Raji (cell line): Measurements from ENCODE around the gene TRABD2B.

Experiments used
- POLR2A ChIP-seq: IDR thresholded peaks from 2 replicates; pipeline ENCODE4 v1.6.1; 2011; ENCODE audit warnings: low read depth, low read length, control low read depth; ENCODE audit not compliant: insufficient read depth

Gene TRABD2B

DNA sequence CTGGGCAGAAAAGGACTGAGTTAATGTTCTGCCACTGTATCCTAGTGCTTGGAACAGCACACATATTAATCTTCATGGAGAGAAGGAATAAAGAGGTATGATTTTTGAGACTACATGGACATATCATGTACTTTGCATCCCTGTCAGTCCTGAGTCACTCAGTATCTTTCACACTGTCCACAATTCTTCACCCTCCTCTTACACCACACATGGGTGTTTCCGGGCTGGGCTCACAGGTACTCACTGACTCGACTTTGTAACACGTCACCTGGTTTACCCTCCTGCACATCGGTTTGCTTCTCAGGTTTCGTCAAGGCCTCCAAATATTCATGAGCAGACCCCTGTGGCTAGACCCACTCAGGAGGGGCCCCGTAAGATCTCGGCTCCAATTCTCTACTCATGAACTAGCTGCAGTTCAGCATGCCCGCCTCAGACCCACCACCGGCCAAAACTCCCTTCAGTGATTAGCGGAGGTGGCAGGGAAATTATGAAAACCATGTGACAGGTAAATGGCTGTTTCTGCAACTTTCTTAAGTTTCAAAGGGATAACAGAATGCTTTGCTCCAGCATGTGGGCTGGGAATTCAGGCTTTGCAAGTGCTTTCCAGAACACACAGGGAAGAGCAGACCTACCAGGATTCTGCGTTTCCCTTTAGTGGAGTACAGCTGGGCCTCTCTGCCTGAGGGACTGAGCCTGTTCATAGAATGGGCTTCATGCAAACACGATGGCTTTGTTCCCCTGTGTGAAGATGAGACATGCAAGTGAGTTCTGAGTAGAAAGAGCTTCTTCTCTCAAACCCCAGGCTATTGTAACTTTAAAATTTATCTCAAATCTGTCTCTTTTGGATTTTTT, 31.3 kb upstream of the TRABD2B start:
- TF ChIP-seq POLR2A = no peak

DNA sequence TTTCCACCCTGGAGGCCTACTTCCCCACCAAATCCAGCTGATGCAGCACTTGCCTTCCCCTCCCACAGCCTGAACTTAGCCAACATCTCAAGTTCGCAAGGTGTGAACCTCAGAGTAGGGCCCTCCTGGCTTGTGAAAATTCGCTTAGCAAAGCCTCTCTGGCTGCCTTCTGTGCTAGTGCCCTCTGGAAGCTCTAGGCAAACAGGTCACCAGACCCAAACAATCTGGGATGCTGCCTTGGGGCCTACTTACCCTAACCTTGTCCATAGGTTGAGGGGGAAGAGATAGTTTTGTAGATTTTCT, 30.3 kb upstream of the TRABD2B start:
- TF ChIP-seq POLR2A = no peak

DNA sequence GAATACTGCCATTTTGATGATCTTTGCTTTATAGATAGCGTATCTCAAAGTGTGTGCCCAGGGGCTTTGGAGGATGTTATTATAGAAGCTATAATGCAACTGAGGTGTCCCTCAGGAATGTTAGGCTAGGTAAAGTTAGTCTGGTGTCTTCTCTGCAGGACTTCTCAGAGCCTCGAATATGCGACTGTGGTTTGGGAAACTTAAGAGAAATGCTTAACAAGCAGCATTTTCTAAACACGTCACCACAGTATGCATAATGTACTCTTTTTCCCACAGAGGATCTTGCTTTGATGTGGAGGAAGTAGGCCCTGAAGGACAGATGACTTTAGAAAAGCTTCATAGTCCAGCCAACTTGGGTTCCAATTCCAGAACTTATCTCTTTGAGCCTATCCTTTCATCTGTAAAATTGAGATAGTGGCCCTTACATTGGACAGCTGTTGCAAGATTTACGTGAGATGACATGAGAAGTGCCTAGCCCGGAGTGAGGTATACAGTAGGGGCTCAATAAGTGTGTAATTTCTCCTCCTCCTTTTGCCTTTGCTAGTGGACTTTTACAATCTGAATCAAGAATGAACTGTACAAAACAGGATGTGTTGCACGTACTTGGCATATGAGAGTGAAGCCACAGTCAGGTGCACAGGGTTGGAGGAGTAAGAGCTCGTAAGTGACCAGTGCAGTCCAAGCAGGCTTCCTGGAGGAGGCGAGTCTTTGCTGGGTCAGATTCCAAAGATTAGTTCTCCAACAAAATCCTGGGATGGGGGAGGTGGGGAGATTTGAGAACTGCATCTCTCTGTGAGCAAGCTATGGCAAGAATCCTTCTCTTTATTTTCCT, 29.7 kb upstream of the TRABD2B start:
- no peak for TF ChIP-seq POLR2A

DNA sequence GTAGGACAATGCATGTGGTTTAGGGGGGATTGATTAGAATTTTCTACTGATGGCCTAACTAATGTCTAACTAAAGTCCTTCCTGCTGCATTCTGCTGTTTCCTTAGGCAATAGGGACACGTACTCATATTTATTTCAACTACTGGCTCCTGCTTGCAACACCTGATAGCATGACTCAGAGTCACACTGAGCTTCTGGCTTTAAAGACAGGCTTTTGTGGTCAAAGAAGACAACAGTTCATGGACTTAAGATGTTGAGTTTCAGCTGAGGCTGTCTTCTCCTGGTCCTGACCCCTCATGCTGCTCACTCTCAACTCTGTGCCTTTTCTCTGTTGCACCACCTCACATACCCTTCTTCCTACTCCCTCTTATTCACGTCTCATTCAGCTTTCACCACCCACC, 29.1 kb upstream of the TRABD2B start:
- TF ChIP-seq POLR2A = no peak

DNA sequence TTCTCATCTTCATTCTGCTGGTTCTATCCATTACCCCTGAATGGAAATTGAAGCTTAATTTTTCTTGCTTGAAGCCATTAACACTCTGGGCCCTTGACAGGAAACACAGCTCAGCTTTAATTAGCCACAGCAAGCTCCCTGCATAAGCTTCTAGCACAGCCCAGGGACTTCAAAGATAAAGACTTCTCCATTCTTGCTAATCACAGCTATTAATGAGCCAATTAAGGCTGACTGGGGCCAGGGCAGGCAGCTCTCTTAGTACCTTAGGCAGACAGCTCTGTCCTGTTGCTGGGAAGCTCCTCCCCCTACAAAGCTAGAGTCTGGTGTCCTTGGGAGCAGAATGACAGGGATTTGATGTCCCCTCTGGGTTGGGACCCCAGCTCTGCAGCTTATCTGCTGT, 27.9 kb upstream of the TRABD2B start:
- TF ChIP-seq POLR2A = no peak

DNA sequence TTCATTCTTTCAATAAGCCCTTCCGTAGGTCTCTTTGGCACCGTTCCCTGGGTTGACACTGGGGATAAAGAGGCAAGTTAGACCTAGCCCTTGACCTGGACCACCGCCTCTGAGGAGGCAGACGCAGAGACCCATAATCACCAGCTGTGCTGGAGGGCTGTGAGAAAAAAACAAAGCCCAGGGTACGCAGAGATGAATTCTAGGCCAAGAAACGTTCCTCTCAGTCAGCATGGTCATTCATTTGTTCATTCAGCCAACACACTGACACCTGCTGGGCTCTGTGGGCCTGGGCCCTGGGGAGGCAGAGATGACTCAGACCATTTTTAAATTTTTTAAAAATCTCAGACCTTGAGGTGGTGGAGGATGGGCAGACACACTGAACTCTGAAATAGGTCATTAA, 26.3 kb upstream of the TRABD2B start:
- no peak for TF ChIP-seq POLR2A

DNA sequence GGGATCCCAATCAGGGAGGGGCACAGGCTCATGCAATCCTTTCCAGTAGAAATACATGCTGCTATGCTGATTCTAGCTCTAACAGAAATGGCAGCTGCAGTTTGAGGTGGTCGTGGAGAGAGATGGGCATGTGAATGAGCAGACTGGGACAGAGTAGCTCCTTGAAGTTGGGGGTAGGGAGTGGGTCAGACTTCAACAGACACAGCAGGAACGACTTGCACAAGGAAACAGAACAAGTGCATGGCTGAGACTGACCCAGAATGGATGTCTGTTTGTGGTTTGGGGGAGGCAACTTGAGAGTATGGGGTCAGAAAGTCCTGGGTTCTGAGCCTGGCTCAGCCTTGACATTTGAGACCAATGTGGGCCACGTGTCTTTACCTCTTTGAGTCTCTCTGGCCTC, 25.1 kb upstream of the TRABD2B start:
- no peak for TF ChIP-seq POLR2A

DNA sequence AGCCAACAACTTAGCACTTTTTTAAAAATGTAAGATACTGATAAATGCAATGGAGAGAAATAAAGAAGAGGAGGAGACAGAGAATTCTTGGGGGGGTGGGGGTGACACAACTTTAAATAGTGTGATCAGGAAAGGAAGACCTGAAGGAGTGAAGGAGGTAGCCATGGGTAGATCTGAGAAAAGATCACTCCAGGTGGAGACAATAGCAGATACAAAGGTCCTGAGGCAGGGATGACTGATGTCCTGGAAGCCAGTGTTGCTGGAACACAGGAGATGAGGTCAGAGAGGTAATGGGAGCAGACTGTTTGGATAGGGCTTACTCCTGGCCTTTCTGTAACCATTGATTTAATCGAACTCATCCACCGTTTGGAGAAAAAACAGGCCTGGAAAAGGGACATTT, 24.6 kb upstream of the TRABD2B start:
- no peak for TF ChIP-seq POLR2A

DNA sequence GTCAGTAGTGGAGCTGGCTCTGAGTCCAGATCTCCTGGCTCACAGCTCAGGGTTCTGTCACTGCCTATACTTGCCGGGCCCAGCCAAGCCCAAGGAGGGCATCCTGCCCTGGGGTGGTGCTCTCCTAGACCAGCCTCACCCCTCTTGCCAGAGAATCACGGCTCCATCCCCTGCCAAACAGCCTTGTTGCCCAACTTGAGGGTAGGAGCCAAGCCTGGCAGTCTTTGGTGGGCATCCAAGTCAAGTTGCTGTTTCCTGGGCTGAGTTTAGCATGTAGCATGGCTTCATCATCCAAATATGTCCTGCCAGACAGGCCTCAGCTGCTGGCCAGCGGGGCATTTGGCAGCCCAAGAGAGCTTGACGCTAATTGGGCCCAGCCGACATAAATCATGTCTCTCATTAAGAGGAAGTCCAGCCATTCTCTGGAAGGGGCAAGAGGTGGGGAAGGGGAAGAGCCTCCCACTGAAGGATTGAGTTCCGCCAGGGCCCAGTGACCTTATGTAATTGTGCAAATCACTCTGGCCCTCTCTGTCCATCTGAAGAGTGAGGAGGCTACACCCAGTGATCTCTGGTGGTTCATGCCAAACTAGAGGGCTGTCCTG, 22.6 kb upstream of the TRABD2B start:
- TF ChIP-seq POLR2A = no peak

DNA sequence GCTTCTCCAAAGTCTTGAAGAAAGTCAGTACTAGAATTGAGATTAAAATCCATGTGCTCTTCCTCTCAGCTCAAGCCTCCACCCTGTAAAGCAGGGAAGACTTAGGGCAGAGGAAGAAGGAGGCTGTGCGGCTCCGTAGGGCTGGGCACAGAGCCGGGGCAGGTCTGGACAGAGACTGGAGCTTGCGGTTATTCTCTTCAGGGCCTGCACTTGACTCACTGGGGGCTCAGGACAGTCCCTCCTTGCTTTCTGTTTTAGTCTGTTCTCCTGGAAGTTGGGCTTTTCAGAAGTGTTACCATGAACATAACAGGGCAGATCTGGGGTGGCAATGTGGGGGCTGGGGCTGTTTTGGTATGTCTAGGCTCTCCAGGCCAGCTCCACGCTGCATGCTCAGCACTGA, 21.6 kb upstream of the TRABD2B start:
- TF ChIP-seq POLR2A = no peak

DNA sequence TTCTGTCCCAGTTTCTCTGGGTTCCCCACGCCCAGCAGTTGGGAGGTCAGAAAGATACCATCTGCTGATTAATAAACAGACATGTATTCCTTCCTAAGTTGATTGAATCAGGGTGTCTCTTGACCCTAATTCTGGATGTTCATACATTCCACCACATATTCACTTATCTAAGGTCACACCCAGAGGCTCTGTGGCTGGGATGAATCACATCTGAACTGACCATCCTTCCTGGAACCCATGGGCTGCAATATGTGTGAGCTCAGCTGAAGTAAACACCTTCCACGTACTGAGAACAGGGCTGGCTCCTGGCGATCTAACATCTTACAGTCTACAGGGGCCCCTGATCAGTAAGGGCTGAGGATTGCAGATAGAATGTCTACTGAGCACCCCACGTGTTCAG, 20.5 kb upstream of the TRABD2B start:
- TF ChIP-seq POLR2A = no peak

DNA sequence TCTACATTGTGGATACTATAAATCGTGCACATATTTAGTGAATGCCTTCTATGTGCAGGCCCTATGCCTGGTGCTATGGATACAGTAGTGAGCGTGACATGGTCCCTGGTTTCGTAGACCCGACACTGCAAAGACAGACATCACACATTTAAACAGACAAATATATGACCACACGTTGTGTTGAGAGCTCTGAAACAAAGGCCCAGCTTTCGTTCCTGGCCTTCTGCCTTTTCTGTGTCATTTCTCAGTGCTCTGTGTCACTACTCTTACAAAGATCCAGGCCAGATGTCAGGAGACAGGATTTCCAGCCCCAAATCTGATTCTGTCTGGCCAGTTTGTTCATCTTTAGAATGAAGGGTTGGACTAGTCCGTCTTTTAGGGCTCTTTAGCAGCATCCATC, 19.3 kb upstream of the TRABD2B start:
- no peak for TF ChIP-seq POLR2A

DNA sequence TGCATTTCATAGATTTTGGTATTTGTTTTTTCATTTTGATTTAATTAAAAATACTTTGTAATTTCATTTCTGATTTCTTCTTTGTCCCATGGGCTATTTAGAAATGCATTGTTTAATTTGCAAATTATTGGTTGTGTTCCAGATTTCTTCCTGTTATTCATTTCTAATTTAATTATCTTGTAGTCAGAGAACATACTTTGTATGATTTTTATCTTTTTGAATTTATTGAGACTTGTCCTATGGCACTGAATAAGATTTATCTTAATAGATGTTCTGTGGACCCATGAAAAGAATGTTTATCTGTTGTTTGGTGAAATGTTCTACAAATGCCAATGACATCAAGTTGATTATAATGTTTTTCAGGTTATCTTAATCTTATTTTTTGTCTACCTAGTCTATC, 16.1 kb upstream of the TRABD2B start:
- TF ChIP-seq POLR2A = no peak

DNA sequence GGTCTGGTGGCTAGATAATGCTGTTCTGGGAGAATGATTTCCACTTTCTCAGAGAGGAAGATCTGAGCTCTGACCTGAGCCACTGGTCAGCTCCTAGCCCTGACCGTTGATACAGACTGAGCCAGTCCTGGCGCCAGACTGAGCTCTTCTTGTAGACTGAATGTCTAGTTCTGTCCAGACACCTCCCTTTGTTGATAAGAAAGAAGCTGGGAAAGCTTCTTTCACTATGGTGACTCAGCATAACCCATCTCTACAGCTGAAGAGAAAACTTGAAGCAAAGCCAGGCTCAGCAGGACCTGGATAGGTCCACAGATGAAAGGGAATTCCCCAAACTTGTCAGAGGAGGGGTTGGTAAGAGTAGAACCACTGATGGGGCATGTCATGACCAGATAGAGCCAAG, 9.9 kb upstream of the TRABD2B start:
- no peak for TF ChIP-seq POLR2A

DNA sequence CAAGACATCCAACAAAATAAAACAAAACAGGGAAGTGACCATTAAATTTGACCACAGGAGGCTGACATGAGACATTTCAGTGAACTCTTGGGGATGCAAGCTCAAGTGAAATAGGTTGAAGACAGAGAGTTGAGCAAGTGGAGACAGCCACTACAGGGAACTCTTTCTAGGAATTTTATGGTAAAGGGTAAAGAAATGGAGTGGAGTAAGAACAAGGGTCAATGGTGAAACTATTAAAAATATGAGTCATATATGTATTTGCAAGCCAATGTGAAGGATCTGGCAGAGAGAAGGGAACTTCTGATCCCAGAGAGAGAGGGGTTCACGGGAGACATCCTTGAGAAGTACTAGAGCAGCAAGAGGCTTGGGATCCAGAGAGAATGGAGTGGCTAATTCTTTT, 9.1 kb upstream of the TRABD2B start:
- no peak for TF ChIP-seq POLR2A

DNA sequence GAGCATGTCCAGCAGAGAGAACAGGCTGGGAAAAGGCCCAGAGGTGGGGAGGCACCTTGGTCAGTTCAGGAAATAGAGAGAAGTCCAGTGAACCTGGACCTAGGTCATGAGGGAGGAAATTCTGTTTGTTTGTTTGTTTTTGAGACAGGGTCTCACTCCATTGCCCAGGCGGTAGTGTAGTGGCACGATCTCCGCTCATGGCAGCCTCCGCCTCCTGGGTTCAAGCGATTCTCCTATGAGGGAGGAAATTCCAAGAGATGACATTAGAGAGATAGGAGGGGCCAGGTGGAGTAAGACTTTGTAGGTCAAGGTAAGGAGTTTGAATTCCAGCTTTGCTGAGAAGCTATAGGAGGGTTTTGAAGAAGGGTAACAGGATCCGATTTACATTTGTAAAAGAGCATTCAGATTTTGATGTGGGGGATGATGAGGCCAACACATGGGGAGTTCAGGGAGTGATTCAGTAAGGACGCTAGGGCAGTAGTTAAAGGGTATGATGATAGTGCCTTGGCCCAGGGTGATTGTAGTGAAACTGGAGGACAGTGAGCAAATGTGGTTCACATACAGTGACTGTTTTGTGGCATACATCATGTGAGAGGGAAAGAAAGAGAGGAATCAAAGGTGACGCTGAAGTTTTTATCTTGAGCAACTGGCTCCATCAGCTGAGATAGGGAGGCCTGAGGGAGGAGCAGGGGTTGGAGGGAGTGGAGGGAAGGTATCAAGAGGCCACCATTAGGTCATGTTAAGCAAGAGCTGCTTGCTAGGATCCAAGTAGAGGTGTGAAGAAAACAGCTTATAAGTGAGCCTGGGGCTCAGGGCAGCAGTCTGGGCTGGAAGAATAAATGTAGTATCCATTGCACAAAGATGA, 8.3 kb upstream of the TRABD2B start:
- TF ChIP-seq POLR2A = no peak
